GM12872 (cell line): ENCODE results near the gene METTL3.

Source experiments
- TF ChIP-seq, protein P1 (sequence below): IDR thresholded peaks from 3 replicates; pipeline ENCODE4 v1.5.1; 2011; ENCODE audit warnings: low read depth, mild to moderate bottlenecking, low read length, moderate library complexity; ENCODE audit not compliant: insufficient read depth

Gene METTL3

DNA sequence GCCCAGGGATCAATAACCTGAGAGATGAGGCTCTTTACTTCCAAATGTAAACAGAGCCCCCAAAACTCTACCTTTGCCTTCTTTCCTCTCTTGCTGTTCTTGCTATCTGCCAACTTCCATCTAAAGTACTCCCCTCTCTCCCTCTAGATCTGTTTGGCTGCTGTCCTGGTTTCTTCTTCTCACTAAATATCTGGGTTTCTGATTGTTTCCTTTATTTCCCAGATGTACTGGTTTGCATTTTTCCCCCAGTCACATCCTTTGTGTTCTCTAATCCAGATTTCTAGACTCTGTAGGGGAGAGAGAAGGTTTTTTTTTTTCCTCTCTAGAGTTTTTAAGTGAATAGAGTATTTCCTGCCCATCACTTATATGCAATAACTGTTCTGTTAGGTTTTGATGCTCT is 22.2 kb upstream of the METTL3 start:
- TF ChIP-seq, protein P1, sequence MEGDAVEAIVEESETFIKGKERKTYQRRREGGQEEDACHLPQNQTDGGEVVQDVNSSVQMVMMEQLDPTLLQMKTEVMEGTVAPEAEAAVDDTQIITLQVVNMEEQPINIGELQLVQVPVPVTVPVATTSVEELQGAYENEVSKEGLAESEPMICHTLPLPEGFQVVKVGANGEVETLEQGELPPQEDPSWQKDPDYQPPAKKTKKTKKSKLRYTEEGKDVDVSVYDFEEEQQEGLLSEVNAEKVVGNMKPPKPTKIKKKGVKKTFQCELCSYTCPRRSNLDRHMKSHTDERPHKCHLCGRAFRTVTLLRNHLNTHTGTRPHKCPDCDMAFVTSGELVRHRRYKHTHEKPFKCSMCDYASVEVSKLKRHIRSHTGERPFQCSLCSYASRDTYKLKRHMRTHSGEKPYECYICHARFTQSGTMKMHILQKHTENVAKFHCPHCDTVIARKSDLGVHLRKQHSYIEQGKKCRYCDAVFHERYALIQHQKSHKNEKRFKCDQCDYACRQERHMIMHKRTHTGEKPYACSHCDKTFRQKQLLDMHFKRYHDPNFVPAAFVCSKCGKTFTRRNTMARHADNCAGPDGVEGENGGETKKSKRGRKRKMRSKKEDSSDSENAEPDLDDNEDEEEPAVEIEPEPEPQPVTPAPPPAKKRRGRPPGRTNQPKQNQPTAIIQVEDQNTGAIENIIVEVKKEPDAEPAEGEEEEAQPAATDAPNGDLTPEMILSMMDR = no peak

DNA sequence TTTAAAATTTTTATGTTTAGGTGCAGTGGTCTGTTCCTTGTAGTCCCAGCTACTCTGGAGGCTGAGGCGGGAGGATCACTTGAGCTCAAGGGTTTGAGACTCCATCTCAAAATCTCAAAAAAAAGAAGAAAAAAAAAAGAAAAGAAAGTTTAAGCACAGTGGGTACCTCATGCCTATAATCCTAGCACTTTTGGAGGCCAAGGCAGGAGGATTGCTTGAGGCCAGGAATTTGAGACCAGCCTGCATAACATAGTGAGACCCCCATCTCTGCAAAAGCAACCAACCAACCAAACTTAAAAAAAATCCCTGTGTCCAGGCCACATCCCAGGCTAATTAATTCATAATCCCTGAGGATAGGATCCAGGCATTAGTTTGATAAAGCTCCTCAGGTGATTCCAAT is 18.4 kb upstream of the METTL3 start:
- TF ChIP-seq, protein P1 = no peak

GRCh38 chr14:21528381-21529348 is 17.5 kb upstream of the METTL3 start:
- TF ChIP-seq, protein P1 = no peak

DNA sequence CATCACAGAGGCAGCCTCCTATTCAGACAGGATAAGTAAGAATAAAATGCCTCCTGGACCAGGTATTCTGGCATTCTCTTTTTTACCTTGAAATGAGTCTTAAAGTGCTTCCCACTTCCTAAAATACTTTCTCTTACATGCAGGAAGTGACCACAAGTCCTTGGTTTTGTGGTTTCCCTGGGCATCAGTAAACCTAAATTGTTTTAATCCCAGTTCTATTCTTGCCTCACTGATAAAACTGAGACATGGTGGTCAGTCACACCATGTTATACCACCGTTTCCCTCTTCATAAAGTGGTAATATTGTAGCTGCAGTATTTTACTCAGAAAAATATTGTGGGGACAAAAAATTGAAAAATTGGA is 16.2 kb upstream of the METTL3 start:
- TF ChIP-seq, protein P1 = no peak

GRCh38 chr14:21526672-21527317 is 15.7 kb upstream of the METTL3 start:
- TF ChIP-seq, protein P1 = no peak

DNA sequence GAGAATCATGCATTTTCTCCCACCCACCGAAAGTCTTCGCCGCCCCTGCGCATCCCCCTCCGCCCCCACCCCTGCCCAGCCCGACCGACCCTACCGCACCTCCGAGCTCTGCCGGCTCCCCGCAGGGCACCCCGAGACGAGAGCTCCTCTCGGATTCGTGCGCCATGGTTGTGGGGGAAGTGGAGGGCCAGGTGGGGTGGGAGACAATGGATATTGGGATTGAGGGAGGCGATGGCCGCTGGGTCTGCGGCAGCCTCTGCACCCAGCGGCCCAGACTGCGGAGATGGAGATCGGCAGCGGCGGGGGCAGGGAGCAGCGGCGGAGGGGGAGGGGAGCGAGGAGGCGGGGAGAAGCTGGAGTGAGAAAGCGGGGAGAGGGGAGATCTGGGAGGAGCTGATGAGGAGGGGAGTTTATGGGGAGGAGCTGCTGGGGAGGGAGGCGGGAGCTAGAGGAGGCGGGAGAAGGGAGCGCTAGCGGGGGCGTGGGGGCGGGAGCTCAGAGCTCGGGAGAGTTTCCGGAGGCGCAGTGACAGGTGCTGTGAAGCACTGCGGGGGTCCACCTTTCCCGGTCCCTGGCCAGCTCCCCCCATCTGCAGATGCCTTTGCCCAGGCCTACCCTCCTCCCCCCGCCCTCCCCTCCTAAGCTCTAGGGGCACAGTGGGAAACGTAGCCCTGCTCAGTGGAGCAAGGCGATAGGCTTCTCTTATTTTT is 15.0 kb upstream of the METTL3 start, which contains the start of gene SALL2:
Gene SALL2, minus strand, starts transcription at position 385 of the 710 bp plus-strand sequence. Its CDS starts 219 bp downstream, at position 166.
- TF ChIP-seq, protein P1 = no peak

DNA sequence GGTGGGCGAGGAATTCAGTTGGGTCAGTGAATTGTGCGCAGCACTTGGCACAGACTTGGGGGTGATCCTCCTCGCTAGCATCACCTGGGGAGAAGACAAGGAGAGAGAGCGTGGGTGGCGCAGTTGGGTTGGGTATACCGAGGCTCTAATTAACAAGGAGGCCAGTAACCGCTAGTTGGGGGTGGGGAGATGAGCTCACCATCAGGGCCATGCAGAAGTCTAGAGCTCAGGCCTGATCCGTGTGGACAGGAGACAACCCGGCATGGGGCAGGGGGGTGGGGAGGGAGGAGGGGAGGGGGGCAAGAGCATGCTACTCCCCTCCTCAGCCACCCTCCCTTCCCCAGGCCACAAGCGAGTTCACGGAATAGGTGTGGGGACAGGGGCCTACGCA is 14.4 kb upstream of the METTL3 start:
- TF ChIP-seq, protein P1 = no peak
